ENCODE measurements around the gene PNPO. TPM values are rescaled to one million over a fixed set of nuclear protein-coding genes. Genes with fewer than 3 reads are reported as not detected.

The PNPO gene
- total RNA-seq, 4 donors from 2014 or later, result 20.1 to 39.7 (median 30.8) TPM

DNA sequence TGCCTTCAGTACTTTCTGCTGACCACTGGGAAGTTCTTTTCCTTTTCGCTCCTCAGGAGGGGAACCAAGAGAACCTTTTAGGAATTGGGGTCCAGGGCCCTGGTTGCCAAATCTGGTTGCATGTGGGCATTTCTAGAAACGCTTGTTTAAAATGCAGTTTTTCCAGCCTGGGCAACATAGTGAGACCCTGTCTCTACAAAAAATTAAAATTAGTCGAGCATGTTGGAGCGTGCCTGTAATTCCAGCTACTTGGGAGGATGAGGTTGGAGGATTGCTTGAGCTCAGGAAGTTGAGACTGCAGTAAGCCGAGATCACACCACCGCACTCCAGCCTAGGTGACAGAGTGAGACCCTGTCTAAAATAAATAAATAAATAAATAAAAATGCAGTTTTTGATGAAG, 1.2 kb downstream of the PNPO start:
- ATAC-seq (ENCODE audit: low FRiP score), result no peak
- TF ChIP-seq, protein P1, sequence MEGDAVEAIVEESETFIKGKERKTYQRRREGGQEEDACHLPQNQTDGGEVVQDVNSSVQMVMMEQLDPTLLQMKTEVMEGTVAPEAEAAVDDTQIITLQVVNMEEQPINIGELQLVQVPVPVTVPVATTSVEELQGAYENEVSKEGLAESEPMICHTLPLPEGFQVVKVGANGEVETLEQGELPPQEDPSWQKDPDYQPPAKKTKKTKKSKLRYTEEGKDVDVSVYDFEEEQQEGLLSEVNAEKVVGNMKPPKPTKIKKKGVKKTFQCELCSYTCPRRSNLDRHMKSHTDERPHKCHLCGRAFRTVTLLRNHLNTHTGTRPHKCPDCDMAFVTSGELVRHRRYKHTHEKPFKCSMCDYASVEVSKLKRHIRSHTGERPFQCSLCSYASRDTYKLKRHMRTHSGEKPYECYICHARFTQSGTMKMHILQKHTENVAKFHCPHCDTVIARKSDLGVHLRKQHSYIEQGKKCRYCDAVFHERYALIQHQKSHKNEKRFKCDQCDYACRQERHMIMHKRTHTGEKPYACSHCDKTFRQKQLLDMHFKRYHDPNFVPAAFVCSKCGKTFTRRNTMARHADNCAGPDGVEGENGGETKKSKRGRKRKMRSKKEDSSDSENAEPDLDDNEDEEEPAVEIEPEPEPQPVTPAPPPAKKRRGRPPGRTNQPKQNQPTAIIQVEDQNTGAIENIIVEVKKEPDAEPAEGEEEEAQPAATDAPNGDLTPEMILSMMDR (IDR thresholded peaks at IDR 0.05), result no peak

GRCh38 chr17:47945080-47945479, 3.7 kb downstream of the PNPO start:
- DNase-seq (ENCODE audit: low spot score) (peak; percentile 45), ATAC-seq (ENCODE audit: low FRiP score) (peak; percentile 64)
- TF ChIP-seq, protein P1 (IDR thresholded peaks at IDR 0.05), result no peak

More for the DNA sequence above, 1.2 kb downstream of the PNPO start:
- DNase-seq (ENCODE audit: low spot score), result no peak

DNA sequence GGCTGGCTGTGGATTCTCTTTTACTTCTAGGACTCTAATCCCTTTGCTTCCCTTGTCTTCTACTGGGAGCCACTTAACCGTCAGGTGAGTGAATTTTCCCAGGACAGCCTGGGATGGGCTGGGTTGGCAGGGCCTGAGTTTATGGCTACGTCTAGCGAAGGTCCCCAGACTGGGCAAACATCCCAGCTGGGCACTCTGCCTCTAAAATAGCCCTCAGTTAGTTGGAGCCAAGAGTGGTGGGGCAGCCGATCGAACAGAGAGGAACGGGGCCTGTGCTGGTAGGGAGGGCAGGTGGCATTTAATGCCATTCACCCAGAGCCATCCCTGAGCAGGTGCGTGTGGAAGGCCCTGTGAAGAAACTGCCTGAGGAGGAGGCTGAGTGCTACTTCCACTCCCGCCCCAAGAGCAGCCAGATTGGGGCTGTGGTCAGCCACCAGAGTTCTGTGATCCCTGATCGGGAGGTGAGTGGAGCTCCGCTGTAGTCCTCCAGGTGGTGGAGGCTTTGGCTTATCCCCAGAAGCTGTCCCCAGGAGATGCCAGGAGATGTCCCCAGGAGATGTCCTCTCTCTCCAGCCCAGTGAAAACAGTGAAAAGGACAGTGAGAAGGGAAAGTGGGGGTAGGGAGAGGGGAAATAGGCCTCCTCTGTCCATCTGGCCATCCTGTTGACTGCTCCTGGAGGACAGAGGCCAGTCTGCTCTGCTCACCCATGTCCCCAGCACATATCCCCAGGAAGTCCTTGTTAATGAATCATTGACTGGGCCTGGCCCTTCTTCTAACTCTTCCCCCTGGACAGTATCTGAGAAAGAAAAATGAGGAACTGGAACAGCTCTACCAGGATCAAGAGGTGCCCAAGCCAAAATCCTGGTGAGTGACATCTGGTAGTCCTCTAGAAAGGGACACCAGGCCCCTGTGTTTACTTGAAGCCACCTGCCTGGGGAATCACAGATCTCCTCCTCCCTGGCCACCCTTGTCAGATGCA, 4.4 kb downstream of the PNPO start:
- no peak for DNase-seq (ENCODE audit: low spot score)
- TF ChIP-seq, protein P1 (IDR thresholded peaks at IDR 0.05), result no peak
- ATAC-seq (ENCODE audit: low FRiP score), result no peak

- TF ChIP-seq, protein P1 (IDR thresholded peaks at IDR 0.05), result no peak
- ATAC-seq (ENCODE audit: low FRiP score), result no peak
- no peak for DNase-seq (ENCODE audit: low spot score)
Observed at GRCh38 chr17:47946516-47946915, 5.1 kb downstream of the PNPO start.

DNA sequence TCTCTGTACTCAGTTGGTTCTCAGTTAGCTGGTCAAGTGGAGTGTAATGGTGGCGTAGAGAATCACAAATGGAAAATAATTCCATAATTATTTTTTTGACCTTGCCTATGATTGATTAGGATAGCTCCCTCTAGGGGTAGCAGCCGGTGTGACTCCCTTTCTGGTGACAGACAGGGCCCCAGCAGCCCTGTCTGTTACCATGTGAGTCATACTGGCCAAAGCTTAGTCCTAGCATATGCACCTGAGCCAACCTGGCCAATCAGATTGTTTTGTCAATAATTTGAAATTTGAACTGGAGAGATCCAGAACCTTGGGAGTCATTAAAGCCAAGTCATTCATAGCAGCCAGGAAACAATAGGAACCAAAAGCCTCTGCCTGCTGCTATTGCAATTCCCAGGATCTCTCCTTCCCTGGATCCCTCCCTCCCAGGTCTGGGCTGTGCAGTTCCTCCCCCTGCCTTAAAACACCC, 5.6 kb downstream of the PNPO start:
- TF ChIP-seq, protein P1 (IDR thresholded peaks at IDR 0.05), result peak in 1 of 3 donors; percentile 5
- DNase-seq (ENCODE audit: low spot score) (peak; percentile 83), ATAC-seq (ENCODE audit: low FRiP score) (peak; percentile 64)

- TF ChIP-seq, protein P1 (IDR thresholded peaks at IDR 0.05), result no peak
- ATAC-seq (ENCODE audit: low FRiP score) (no peak), DNase-seq (ENCODE audit: low spot score) (no peak)
Observed at GRCh38 chr17:47948706-47949196, 7.4 kb downstream of the PNPO start.

All from omental fat pad (tissue), 4 donors.